Measurements from ENCODE around the gene SPARC.

- no peak for TF ChIP-seq CTCF (conservative IDR thresholded peaks at IDR 0.05; ENCODE audit: low read depth, low read length)
- TF ChIP-seq EZH2 (IDR thresholded peaks at IDR 0.05; ENCODE audit: borderline replicate concordance, low read depth, low read length, poor library complexity, severe bottlenecking): no peak
These were observed 43.7 kb upstream of the SPARC start for GRCh38 chr5:151730381-151730780.

All from A673 (cell line).